Measurements from ENCODE around the gene HCN4.

Gene HCN4

DNA sequence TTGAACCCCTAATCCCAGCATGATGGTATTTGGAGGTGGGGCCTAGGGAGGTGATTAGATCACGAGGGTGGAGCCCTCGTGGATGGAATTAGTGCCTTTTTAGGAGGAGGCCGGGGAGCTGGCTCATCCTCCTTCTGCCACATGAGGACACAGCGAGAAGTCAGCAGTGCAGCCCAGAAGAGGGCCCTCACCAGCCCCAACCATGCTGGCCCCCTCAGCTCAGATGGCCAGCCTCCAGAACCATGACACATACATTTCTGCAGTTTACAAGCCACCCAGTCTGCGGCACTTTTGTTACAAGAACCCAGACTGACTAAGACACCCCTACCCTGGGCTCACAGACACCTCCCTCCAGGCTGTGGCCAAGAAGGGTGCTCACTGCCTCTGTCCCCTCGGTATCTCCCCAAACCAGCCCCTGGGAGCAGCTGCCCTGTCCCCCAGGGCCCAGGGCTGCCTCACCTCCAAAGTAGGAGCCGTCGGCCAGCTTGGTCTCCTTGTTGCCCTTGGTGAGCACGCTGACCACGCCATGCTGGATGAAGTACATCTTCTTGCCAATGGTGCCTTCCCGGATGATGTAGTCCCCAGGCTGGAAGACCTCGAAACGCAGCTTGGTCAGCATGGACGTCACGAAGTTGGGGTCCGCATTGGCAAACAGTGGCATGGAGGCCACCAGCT is 44.1 kb downstream of the HCN4 start:
- TF ChIP-seq, protein P1, sequence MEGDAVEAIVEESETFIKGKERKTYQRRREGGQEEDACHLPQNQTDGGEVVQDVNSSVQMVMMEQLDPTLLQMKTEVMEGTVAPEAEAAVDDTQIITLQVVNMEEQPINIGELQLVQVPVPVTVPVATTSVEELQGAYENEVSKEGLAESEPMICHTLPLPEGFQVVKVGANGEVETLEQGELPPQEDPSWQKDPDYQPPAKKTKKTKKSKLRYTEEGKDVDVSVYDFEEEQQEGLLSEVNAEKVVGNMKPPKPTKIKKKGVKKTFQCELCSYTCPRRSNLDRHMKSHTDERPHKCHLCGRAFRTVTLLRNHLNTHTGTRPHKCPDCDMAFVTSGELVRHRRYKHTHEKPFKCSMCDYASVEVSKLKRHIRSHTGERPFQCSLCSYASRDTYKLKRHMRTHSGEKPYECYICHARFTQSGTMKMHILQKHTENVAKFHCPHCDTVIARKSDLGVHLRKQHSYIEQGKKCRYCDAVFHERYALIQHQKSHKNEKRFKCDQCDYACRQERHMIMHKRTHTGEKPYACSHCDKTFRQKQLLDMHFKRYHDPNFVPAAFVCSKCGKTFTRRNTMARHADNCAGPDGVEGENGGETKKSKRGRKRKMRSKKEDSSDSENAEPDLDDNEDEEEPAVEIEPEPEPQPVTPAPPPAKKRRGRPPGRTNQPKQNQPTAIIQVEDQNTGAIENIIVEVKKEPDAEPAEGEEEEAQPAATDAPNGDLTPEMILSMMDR (IDR thresholded peaks at IDR 0.05; ENCODE audit: low read depth, low read length): no peak
- in situ Hi-C loops (cut with HindIII; ENCODE audit: low sequenced_read_pairs): no loop called here
- no peak for DNase-seq (ENCODE audit: low read depth, low spot score)
- H3K4me3 ChIP-seq (ENCODE audit: low read depth, low read length): no peak overlapping the region

DNA sequence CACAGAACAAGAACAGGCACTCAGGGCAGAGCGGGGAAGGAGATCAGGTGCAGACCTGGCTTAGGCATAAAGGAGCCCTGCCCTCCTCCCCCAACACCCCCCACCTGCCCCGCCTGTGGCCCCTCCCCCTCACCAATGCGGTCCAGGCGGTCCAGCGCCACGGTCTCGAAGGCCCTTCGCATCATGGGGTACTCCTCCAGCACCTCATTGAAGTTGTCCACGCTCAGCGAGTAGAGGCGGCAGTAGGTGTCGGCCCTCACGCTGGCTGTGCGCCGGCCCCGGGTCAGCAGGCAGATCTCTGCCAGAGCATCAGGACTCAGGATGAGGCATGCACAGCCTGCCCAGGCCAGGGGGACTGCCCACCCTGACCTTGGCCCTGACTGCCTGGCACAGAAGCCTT is 44.8 kb downstream of the HCN4 start:
- DNase-seq (ENCODE audit: low read depth, low spot score): no peak
- in situ Hi-C loops (cut with HindIII; ENCODE audit: low sequenced_read_pairs): no loop called here
- H3K4me3 ChIP-seq (ENCODE audit: low read depth, low read length): no peak overlapping the region
- TF ChIP-seq, protein P1 (IDR thresholded peaks at IDR 0.05; ENCODE audit: low read depth, low read length): no peak

DNA sequence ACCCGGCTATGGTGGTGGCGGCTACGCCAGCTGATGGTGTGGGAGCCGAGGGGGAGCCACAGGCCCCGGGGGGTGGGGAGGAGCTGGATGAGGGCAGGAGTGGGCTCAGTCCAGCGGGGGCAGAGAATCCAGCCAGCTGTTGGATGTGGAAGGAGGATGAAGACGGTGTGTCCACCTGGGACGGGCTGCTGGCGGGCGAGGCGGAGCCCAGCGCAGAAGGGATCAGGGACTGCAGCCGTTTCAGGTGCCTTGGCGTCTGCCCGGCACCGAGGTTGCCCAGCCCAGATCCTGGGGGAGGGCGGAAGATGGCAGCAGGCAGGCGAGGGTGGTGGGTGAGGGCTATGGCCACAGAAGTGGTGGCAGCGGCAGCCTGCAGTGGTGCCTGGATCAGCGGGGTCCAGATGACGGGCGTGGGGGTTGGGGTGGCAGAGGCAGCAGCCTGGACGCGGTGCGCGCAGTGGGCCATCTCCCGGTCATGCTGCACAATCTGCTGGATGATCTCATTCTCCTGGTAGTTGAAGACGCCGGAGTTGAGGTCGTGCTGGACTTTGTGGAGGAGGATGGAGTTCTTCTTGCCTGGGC is 45.3 kb downstream of the HCN4 start:
- in situ Hi-C loops (cut with HindIII; ENCODE audit: low sequenced_read_pairs): no loop called here
- TF ChIP-seq, protein P1 (IDR thresholded peaks at IDR 0.05; ENCODE audit: low read depth, low read length): no peak
- no peak overlapping the region for H3K4me3 ChIP-seq (ENCODE audit: low read depth, low read length)
- DNase-seq (ENCODE audit: low read depth, low spot score): no peak

DNA sequence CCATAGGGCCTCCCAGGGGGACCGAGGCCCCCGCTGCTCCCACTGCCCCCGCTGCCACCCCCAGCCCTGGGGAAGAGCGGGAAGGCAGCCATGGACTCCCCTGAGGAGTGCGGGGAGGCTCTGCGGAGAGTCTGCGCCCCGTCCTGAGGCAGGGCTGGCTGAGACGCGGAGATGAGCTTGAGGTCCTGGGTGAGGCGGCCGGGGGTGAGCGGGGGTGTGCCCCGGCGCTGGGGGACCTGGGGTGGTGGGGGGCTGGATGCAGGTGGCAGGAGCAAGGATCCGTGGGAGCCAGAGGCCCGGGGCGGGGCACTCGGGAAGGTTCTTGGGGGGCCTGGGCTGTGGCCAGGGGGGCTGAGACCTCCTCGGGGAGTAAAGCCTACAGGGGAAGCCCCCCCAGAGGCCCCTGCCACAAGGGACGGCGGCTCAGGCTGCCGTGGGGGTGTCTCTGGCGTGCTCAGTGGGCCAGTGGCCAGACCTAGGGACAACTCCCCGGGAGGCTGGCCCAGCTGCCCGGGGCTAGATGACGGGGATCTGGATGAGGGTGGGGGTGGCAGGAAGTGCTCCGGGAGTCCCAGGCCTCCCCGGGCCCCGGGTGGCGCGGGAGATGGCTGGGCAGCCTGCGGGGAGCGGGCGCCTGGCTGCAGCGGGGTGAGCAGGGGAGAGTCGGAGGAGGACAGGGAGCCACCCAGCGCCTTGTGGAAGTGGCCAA is 45.9 kb downstream of the HCN4 start:
- DNase-seq (ENCODE audit: low read depth, low spot score): no peak
- H3K4me3 ChIP-seq (ENCODE audit: low read depth, low read length): no peak overlapping the region
- in situ Hi-C loops (cut with HindIII; ENCODE audit: low sequenced_read_pairs): no loop called here
- TF ChIP-seq, protein P1 (IDR thresholded peaks at IDR 0.05; ENCODE audit: low read depth, low read length): no peak

DNA sequence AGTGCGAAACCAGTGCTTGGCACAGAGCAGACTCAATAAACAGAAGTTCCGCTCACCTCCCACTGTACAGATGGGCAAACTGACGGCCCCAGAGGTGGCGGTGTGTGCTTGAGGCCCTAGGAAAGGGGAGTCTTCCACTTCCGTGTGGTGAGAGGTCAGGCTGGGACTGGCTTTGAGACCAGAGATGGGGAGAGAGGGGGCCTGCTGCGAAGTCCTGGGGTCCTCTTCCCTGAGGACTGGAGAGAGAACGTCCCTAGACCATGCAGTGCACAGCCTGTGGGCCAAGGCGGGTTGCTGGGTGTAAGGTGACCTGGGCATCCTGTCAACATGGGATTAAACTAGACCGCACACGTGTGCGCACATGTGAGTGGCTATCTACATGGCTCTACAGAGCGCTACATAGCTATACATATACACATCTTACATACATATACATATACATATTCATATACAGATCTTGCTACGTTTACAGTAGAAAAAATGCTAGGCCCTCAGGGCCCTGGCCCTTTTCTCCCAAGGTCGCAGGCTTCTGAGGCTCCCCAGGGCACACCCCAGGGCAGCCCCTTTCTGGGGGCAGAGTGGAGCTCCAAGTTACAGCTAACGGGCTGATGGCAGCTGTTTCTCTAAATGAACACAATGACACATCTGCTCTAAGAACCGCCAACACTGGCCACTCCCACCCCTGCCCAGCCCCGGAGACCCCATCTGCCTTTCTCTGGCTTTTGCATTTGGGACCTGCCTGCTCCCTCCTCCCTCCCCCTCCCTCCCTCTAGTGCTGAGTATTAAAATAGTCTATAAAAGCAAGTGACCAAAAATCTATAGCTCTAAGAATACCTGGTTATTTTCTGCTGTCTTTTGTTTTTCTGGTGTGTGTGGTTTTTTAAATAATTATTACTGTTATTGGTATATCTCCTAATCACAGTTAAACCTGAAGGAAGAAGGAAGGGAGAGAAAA is 47.0 kb downstream of the HCN4 start:
- no peak for DNase-seq (ENCODE audit: low read depth, low spot score)
- no peak overlapping the region for H3K4me3 ChIP-seq (ENCODE audit: low read depth, low read length)
- in situ Hi-C loops (cut with HindIII; ENCODE audit: low sequenced_read_pairs): no loop called here
- TF ChIP-seq, protein P1 (IDR thresholded peaks at IDR 0.05; ENCODE audit: low read depth, low read length): no peak

DNA sequence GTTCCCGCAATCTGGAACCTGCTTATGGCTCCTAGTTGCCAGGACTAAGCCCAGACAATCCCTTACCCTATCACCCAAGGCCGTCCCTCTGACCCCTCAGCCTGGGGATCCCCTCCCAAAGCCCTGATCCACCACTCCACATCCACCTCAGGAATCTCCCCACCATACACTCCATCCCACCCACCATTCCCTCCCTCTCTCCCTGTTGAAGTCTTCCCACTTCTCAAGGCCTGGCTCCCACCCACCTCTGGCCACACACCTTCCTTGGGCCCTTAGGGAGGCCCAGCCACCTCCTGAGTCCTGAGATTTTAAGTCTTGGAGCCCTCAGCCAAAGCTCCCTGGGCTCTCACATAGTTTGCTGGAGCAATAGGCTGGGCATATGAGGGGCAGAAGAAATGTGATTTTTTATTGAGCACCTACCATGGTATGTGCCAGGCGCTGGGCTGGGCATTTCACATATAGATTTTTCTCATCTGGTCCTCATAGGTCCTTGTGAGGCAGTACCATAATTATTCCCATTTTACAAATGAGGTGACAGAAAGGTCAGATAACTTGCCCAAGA is 48.1 kb downstream of the HCN4 start:
- DNase-seq (ENCODE audit: low read depth, low spot score): no peak
- TF ChIP-seq, protein P1 (IDR thresholded peaks at IDR 0.05; ENCODE audit: low read depth, low read length): no peak
- in situ Hi-C loops (cut with HindIII; ENCODE audit: low sequenced_read_pairs): no loop called here
- no peak overlapping the region for H3K4me3 ChIP-seq (ENCODE audit: low read depth, low read length)

Data from astrocyte of the spinal cord (primary cell).